ENCODE data around the gene PTPRU.

PTPRU gene

DNA sequence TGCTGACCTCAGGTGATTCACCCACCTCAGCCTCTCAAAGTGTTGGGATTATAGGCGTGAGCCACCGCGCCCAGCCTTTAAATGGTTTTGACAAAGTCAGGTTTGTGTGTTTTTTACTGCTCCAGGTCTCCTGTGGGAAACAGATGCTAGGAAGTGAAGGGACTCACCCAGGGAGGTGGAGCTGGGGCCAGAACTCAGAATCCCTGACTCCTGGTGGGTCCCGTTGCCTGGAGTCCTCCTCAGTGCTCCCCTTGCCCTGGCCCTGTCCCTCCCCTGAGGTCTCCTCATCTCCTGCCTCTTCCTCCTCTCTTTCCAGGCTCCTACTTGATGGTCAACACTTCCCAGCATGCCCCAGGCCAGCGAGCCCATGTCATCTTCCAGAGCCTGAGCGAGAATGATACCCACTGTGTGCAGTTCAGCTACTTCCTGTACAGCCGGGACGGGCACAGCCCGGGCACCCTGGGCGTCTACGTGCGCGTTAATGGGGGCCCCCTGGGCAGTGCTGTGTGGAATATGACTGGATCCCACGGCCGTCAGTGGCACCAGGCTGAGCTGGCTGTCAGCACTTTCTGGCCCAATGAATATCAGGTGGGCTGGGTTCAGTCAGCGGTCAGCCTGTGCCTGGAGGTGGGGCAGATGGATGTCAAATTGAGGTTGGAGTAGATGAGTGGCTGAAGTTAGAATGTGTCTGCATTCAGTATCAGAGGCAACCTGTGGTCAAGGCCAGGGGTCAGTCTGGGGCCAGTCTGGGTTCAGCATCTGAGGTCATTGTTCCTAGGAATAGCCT is 22.1 kb downstream of the PTPRU start:
- no peaks in the 10 kb centered on the region for H3K9me3 ChIP-seq (ENCODE audit: control insufficient read depth, insufficient read depth, low read length)
- H3K79me2 ChIP-seq (ENCODE audit: control insufficient read depth, low read length) = no peaks in the 10 kb centered on the region
- H3K27ac ChIP-seq (ENCODE audit: low read depth, low read length) = no peak overlapping the region
- no peak overlapping the region for H3K4me2 ChIP-seq (ENCODE audit: low read length)
- H3K4me1 ChIP-seq (ENCODE audit: control insufficient read depth, low read length) = 0 out of 2 replicates have a peak, but pooled peaks cover 6% of the 10 kb centered on the region
- H4K20me1 ChIP-seq (ENCODE audit: control insufficient read depth, insufficient read depth, low read depth, low read length) = no peaks in the 10 kb centered on the region
- no peak overlapping the region for H3K4me3 ChIP-seq (ENCODE audit: low read length)
- H3K27me3 ChIP-seq (ENCODE audit: control insufficient read depth, low read length) = peaks cover 25% of the 10 kb centered on the region
- TF ChIP-seq EZH2phosphoT487 (IDR thresholded peaks at IDR 0.05; ENCODE audit: borderline replicate concordance, low read length) = no peak
- TF ChIP-seq, protein P1, sequence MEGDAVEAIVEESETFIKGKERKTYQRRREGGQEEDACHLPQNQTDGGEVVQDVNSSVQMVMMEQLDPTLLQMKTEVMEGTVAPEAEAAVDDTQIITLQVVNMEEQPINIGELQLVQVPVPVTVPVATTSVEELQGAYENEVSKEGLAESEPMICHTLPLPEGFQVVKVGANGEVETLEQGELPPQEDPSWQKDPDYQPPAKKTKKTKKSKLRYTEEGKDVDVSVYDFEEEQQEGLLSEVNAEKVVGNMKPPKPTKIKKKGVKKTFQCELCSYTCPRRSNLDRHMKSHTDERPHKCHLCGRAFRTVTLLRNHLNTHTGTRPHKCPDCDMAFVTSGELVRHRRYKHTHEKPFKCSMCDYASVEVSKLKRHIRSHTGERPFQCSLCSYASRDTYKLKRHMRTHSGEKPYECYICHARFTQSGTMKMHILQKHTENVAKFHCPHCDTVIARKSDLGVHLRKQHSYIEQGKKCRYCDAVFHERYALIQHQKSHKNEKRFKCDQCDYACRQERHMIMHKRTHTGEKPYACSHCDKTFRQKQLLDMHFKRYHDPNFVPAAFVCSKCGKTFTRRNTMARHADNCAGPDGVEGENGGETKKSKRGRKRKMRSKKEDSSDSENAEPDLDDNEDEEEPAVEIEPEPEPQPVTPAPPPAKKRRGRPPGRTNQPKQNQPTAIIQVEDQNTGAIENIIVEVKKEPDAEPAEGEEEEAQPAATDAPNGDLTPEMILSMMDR (IDR thresholded peaks at IDR 0.05; ENCODE audit: low read depth, low read length, poor library complexity, severe bottlenecking) = no peak
- H3K9me2 ChIP-seq (replicated peaks; ENCODE audit: control insufficient read depth, low read length) = no peaks in the 10 kb centered on the region
- H3K36me3 ChIP-seq (ENCODE audit: control insufficient read depth, low read length) = no peaks in the 10 kb centered on the region
- H3F3A ChIP-seq (ENCODE audit: control insufficient read depth, insufficient read depth) = no peaks in the 10 kb centered on the region

DNA sequence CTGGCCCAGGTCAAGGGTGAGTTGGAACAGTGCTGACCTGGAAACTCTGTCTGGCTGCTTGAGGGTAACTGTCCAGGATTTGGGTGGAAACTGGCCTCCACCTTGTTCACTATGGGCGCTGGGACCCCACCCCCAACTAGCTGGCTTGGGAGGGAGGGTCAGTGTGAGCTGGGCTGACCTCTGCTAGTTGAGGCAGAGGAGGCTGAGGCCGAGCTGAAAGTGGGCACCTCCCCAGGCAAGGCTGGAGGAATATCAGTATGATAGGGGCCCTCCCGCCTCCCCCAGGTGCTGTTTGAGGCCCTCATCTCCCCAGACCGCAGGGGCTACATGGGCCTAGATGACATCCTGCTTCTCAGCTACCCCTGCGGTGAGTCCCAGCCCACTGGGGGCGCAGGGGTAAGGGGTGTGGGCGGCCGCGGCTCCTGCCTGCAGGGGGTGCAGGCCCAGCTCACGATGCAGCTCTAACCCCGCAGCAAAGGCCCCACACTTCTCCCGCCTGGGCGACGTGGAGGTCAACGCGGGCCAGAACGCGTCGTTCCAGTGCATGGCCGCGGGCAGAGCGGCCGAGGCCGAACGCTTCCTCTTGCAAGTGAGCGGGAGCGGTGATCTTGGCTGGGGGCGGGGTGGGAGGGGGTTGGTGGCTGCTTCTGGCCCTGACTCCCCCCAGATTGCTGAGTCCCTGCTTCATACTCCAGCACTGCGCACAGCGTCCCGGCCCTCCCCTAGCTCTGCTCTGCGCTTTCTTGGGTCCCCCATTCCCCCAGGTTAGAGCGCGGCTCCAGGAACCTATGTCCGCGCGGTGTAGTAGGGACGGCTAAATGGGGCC is 22.9 kb downstream of the PTPRU start:
- 0 out of 2 replicates have a peak, but pooled peaks cover 6% of the 10 kb centered on the region for H3K4me1 ChIP-seq (ENCODE audit: control insufficient read depth, low read length)
- no peaks in the 10 kb centered on the region for H3K9me3 ChIP-seq (ENCODE audit: control insufficient read depth, insufficient read depth, low read length)
- no peaks in the 10 kb centered on the region for H3F3A ChIP-seq (ENCODE audit: control insufficient read depth, insufficient read depth)
- H3K4me2 ChIP-seq (ENCODE audit: low read length) = peak overlapping the region; percentile 16; the same call in 1 of the 2 replicates
- H3K27me3 ChIP-seq (ENCODE audit: control insufficient read depth, low read length) = peaks cover 25% of the 10 kb centered on the region
- no peaks in the 10 kb centered on the region for H3K9me2 ChIP-seq (replicated peaks; ENCODE audit: control insufficient read depth, low read length)
- no peaks in the 10 kb centered on the region for H4K20me1 ChIP-seq (ENCODE audit: control insufficient read depth, insufficient read depth, low read depth, low read length)
- H3K27ac ChIP-seq (ENCODE audit: low read depth, low read length) = no peak overlapping the region
- H3K4me3 ChIP-seq (ENCODE audit: low read length) = no peak overlapping the region
- no peaks in the 10 kb centered on the region for H3K36me3 ChIP-seq (ENCODE audit: control insufficient read depth, low read length)
- no peaks in the 10 kb centered on the region for H3K79me2 ChIP-seq (ENCODE audit: control insufficient read depth, low read length)
- TF ChIP-seq, protein P1 (IDR thresholded peaks at IDR 0.05; ENCODE audit: low read depth, low read length, poor library complexity, severe bottlenecking) = no peak
- no peak for TF ChIP-seq EZH2phosphoT487 (IDR thresholded peaks at IDR 0.05; ENCODE audit: borderline replicate concordance, low read length)

DNA sequence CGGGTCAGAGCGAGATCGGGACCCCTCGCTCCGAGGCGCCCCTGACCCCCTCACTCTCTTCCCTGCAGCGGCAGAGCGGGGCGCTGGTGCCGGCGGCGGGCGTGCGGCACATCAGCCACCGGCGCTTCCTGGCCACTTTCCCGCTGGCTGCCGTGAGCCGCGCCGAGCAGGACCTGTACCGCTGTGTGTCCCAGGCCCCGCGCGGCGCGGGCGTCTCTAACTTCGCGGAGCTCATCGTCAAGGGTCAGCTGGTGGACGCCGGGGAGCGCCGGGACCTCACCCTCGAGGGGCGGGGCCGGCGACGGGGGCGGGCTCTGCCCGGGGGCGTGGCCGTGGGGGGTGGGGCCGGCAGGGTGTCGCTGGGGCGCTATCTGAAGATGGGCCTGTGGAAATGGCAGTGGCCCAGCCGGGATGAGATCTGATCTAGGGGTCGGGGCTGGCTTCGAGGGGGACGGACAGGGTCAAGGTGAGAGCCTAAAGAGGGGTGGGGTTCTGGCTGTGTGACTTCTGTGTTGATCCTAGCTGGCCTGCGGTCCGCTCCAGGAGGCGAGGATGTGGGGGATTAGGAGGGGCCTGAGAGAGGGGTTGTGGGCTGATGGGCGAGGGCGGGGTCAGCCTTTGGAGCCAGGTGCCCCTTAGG is 23.6 kb downstream of the PTPRU start:
- Histone ChIP-seq H3F3A (ENCODE audit: control insufficient read depth, insufficient read depth) (no peaks in the 10 kb centered on the region), H3K79me2 (ENCODE audit: control insufficient read depth, low read length) (no peaks in the 10 kb centered on the region), H3K36me3 (ENCODE audit: control insufficient read depth, low read length) (no peaks in the 10 kb centered on the region), H3K9me3 (ENCODE audit: control insufficient read depth, insufficient read depth, low read length) (no peaks in the 10 kb centered on the region), H4K20me1 (ENCODE audit: control insufficient read depth, insufficient read depth, low read depth, low read length) (no peaks in the 10 kb centered on the region), H3K27ac (ENCODE audit: low read depth, low read length) (no peak overlapping the region), H3K27me3 (ENCODE audit: control insufficient read depth, low read length) (peaks cover 25% of the 10 kb centered on the region), H3K4me1 (ENCODE audit: control insufficient read depth, low read length) (0 out of 2 replicates have a peak, but pooled peaks cover 6% of the 10 kb centered on the region), H3K9me2 (replicated peaks; ENCODE audit: control insufficient read depth, low read length) (no peaks in the 10 kb centered on the region), H3K4me2 (ENCODE audit: low read length) (peak overlapping the region; percentile 16; the same call in 1 of the 2 replicates), H3K4me3 (ENCODE audit: low read length) (no peak overlapping the region)
- no peak for TF ChIP-seq EZH2phosphoT487 (IDR thresholded peaks at IDR 0.05; ENCODE audit: borderline replicate concordance, low read length)
- TF ChIP-seq, protein P1 (IDR thresholded peaks at IDR 0.05; ENCODE audit: low read depth, low read length, poor library complexity, severe bottlenecking) = no peak
